MV-4-11 (cell line): Measurements from ENCODE around the gene ADAM12.
"Not testable (repeated sequence)": the region's sequence is repeated elsewhere in the genome, so short reads cannot be mapped to it uniquely, and the experiment has no call there.

Experiments
- DNase-seq: peaks from one replicate; lab custom pipeline; 2025; lab: John Stamatoyannopoulos, UW

The ADAM12 gene

GRCh38 chr10:125983656-125984055 lies 404.6 kb downstream of the ADAM12 start:
- DNase-seq = no peak

- DNase-seq = no peak
Observed at GRCh38 chr10:125983161-125983560, 405.1 kb downstream of the ADAM12 start.

GRCh38 chr10:125982260-125982948 lies 405.9 kb downstream of the ADAM12 start:
- DNase-seq = peak; percentile 72

GRCh38 chr10:125980521-125981035 lies 407.7 kb downstream of the ADAM12 start:
- no peak for DNase-seq

GRCh38 chr10:125979976-125980375 lies 408.3 kb downstream of the ADAM12 start:
- no peak for DNase-seq

- peak; percentile 1 for DNase-seq
Observed at GRCh38 chr10:125976960-125977605, 411.2 kb downstream of the ADAM12 start.

GRCh38 chr10:125970077-125970630 lies 418.1 kb downstream of the ADAM12 start:
- not testable (repeated sequence) for DNase-seq

GRCh38 chr10:125967533-125967932 lies 420.7 kb downstream of the ADAM12 start:
- DNase-seq = no peak

- no peak for DNase-seq
Observed at GRCh38 chr10:125964558-125964957, 423.7 kb downstream of the ADAM12 start.
